HepG2 (cell line): Measurements from ENCODE around the gene CCDC117. TPM values are rescaled to one million over a fixed set of nuclear protein-coding genes. Genes with fewer than 3 reads are reported as not detected.
A peak's percentile ranks its signal among the peaks of the same experiment; 100 is the strongest.

ENCODE experiments used
- ASH2L ChIP-seq: fragments of 300-600, 200-600 bp; sonication (generic); IDR thresholded peaks from 2 replicates; pipeline ENCODE4 v1.7.0; 2017; ENCODE audit warnings: low read depth, mild to moderate bottlenecking, moderate library complexity, mixed read lengths, low read length; ENCODE audit not compliant: insufficient read length
- CENPT ChIP-seq: sonication (generic); formaldehyde crosslinking; IDR thresholded peaks from 2 replicates; pipeline ENCODE4 v1.8.0; 2022; ENCODE audit warnings: low read depth, mild to moderate bottlenecking, moderate library complexity, missing genetic modification reagents
- EEA1 ChIP-seq: sonication (generic); formaldehyde crosslinking; IDR thresholded peaks from 2 replicates; pipeline ENCODE4 v1.5.1; 2020; ENCODE audit warnings: mild to moderate bottlenecking, missing genetic modification reagents, borderline replicate concordance
- ELF3 ChIP-seq: IDR thresholded peaks from 2 replicates; pipeline ENCODE4 v1.6.1; 2016; ENCODE audit warnings: missing genetic modification reagents, missing compliant biosample characterization
- GATA4 ChIP-seq: sonication (generic); IDR thresholded peaks from 2 replicates; pipeline ENCODE4 v1.6.1; 2016; ENCODE audit warnings: antibody characterized with exemption, low read depth, borderline replicate concordance
- GRHL1 ChIP-seq: sonication (generic); formaldehyde crosslinking; conservative IDR thresholded peaks from 2 replicates; pipeline ENCODE4 v1.8.0; 2022; ENCODE audit warnings: missing genetic modification reagents
- KAT7 ChIP-seq: IDR thresholded peaks from 2 replicates; pipeline ENCODE4 v1.6.1; 2018; ENCODE audit warnings: borderline replicate concordance, missing compliant biosample characterization
- PCBP1 ChIP-seq: fragments of 200-400 bp; formaldehyde crosslinking; IDR thresholded peaks from 2 replicates; pipeline ENCODE4 v1.6.1; 2017; ENCODE audit warnings: mild to moderate bottlenecking, low read depth, low read length, borderline replicate concordance
- PREB ChIP-seq: sonication (generic); formaldehyde crosslinking; IDR thresholded peaks from 2 replicates; pipeline ENCODE4 v1.4.0; 2020; ENCODE audit warnings: missing genetic modification reagents
- RFX3 ChIP-seq: IDR thresholded peaks from 2 replicates; pipeline ENCODE4 v1.6.1; 2016; ENCODE audit warnings: missing biosample characterization, missing genetic modification reagents
- SP2 ChIP-seq: sonication (generic); formaldehyde crosslinking; IDR thresholded peaks from 2 replicates; pipeline ENCODE4 v1.5.1; 2020; ENCODE audit warnings: mild to moderate bottlenecking, missing genetic modification reagents
- ZBTB10 ChIP-seq: sonication (generic); formaldehyde crosslinking; IDR thresholded peaks from 2 replicates; pipeline ENCODE4 v1.4.0; 2020; ENCODE audit warnings: missing genetic modification reagents, borderline replicate concordance
- ZBTB25 ChIP-seq: IDR thresholded peaks from 2 replicates; pipeline ENCODE4 v1.6.1; 2018; ENCODE audit warnings: missing genetic modification reagents
- ZBTB38 ChIP-seq: sonication (generic); formaldehyde crosslinking; IDR thresholded peaks from 2 replicates; pipeline ENCODE4 v1.5.1; 2020; ENCODE audit warnings: mild to moderate bottlenecking, missing genetic modification reagents
- ZBTB4 ChIP-seq: sonication (generic); formaldehyde crosslinking; IDR thresholded peaks from 2 replicates; pipeline ENCODE4 v1.4.0; 2020; ENCODE audit warnings: missing genetic modification reagents, mild to moderate bottlenecking, borderline replicate concordance
- ZNF335 ChIP-seq: sonication (generic); formaldehyde crosslinking; IDR thresholded peaks from 2 replicates; pipeline ENCODE4 v1.4.0; 2020; ENCODE audit warnings: missing genetic modification reagents
- ZNF33B ChIP-seq: sonication (generic); formaldehyde crosslinking; IDR thresholded peaks from 2 replicates; pipeline ENCODE4 v1.5.1; 2020; ENCODE audit warnings: mild to moderate bottlenecking, missing genetic modification reagents
- ZNF496 ChIP-seq: sonication (generic); formaldehyde crosslinking; IDR thresholded peaks from 2 replicates; pipeline ENCODE4 v1.8.1; 2023; ENCODE audit warnings: mild to moderate bottlenecking, moderate library complexity, missing genetic modification reagents; ENCODE audit not compliant: insufficient replicate concordance
- ZNF746 ChIP-seq: sonication (generic); formaldehyde crosslinking; IDR thresholded peaks from 2 replicates; pipeline ENCODE4 v1.8.0; 2022; ENCODE audit warnings: mild to moderate bottlenecking, missing genetic modification reagents
- polyA plus RNA-seq, 8 experiments: library from polyadenylated mRNA; depleted of rRNA in 3 of 8; stranded (reverse) in 7 of 8; unstranded in 1 of 8; fragments of >200 nt; fragmentation: Illumina TruSeq in 4 of 8; extraction: Trizol in 4 of 8; gene quantifications; 2 replicates each; pipeline versions ENCODE4 v1.2.1 to v1.2.3, GENCODE V29; 2011 to 2016; ENCODE audit warnings: low read depth in 4 of 8, missing spikeins in 1 of 8, mixed read lengths in 1 of 8; ENCODE audit not compliant: insufficient read depth in 1 of 8
- total RNA-seq, 5 experiments: library from RNA; depleted of rRNA; stranded (reverse); fragments of >200 nt; fragmentation: Illumina TruSeq; extraction: Trizol; gene quantifications; 2 replicates each; pipeline ENCODE4 v1.2.3, GENCODE V29; 2016; ENCODE audit warnings: low read depth in 1 of 5

The CCDC117 gene
- total and polyA plus RNA-seq, 2 of the 13 experiments (the other 11 are each of a cell fraction or from before 2014, with no cell fraction given) = 12.6 to 34.2 TPM

GRCh38 chr22:28741785-28742561 lies 30.5 kb upstream of the CCDC117 start, which contains the start of the genes CHEK2 and HSCB (continued):
- no peak for TF ChIP-seq PREB
- TF ChIP-seq PCBP1 = 0 out of 2 replicates have a peak, but pooled peaks have one; percentile 48
- no peak for TF ChIP-seq CENPT
- no peak for TF ChIP-seq RFX3 (CRISPR knock-in tag)
- peak; percentile 92 for TF ChIP-seq ASH2L
- peak; percentile 79 for TF ChIP-seq ZBTB4 (CRISPR knock-in tag)
- no peak for TF ChIP-seq ZBTB38 (CRISPR knock-in tag)
- peak; percentile 91 for TF ChIP-seq ZNF746 (CRISPR knock-in tag)
- TF ChIP-seq GATA4 = peak; percentile 33; the same call in 1 of the 2 replicates
- TF ChIP-seq ZBTB25 (CRISPR knock-in tag) = no peak
- TF ChIP-seq GRHL1 (CRISPR knock-in tag) = no peak
- no peak for TF ChIP-seq EEA1 (CRISPR knock-in tag)
- TF ChIP-seq ZNF496 (CRISPR knock-in tag) = no peak
- TF ChIP-seq ZBTB10 (CRISPR knock-in tag) = no peak
- peak; percentile 44; the same call in 1 of the 2 replicates for TF ChIP-seq ZNF335
- TF ChIP-seq KAT7 (CRISPR knock-in tag) = no peak
- no peak for TF ChIP-seq ELF3 (CRISPR knock-in tag)
- TF ChIP-seq SP2 (CRISPR knock-in tag) = peak; percentile 90
- peak; percentile 67; the same call in 1 of the 2 replicates for TF ChIP-seq ZNF33B (CRISPR knock-in tag)
